Thoracic aorta (tissue), 2 donors: Measurements from ENCODE around the gene DTNB. TPM values are rescaled to one million over a fixed set of nuclear protein-coding genes. Genes with fewer than 3 reads are reported as not detected.

Source experiments
- ATAC-seq: fragments of 150-250 bp; one replicate; pipeline ENCODE4 v1.8.0; 2017; ENCODE audit warnings: low read depth; ENCODE audit not compliant: insufficient number of reproducible peaks, low FRiP score
- DNase-seq: peaks from one replicate; pipeline ENCODE4 v3.0.0-alpha.2; 2020; ENCODE audit warnings: low spot score
- H3K27ac ChIP-seq, 2 donors: fragments of 200-600 bp; sonication (generic); 1 replicate in 1 of 2; 2 replicates in 1 of 2; pipeline ENCODE4 v1.5.1; 2016; ENCODE audit warnings: mild to moderate bottlenecking in 2 of 2, moderate library complexity in 2 of 2
- H3K27me3 ChIP-seq: fragments of 200-600 bp; sonication (generic); replicated peaks from 2 replicates; pipeline ENCODE4 v1.6.0; 2016; ENCODE audit warnings: mild to moderate bottlenecking; ENCODE audit not compliant: insufficient read depth
- H3K36me3 ChIP-seq: fragments of 200-600 bp; sonication (generic); one replicate; pipeline ENCODE4 v1.5.1; 2016
- H3K4me1 ChIP-seq, 2 donors: fragments of 200-600 bp; sonication (generic); 1 replicate in 1 of 2; 2 replicates in 1 of 2; pipeline versions ENCODE4 v1.5.1 to v1.6.0; 2016; ENCODE audit warnings: low read depth in 2 of 2, mild to moderate bottlenecking in 1 of 2; ENCODE audit not compliant: control insufficient read depth in 1 of 2
- H3K4me3 ChIP-seq: fragments of 200-600 bp; sonication (generic); 2 replicates; pipeline ENCODE4 v1.5.1; 2016; ENCODE audit warnings: mild to moderate bottlenecking
- H3K9me3 ChIP-seq: fragments of 200-600 bp; sonication (generic); 2 replicates; pipeline ENCODE4 v1.5.1; 2016
- total RNA-seq, 2 donors: library from RNA; depleted of rRNA; stranded (reverse); fragments of >200 nt; gene quantifications; one replicate each; pipeline versions ENCODE4 v1.1.0 to v1.2.3, GENCODE V29; 2016
- TF ChIP-seq, protein P1 (sequence below): fragments of 200-600 bp; sonication (generic); IDR thresholded peaks from one replicate; pipeline ENCODE4 v1.5.1; 2019; ENCODE audit warnings: antibody characterized with exemption

The DTNB gene
- total RNA-seq, 2 donors from 2014 or later: 16.3 to 76.2 TPM

- TF ChIP-seq, protein P1, sequence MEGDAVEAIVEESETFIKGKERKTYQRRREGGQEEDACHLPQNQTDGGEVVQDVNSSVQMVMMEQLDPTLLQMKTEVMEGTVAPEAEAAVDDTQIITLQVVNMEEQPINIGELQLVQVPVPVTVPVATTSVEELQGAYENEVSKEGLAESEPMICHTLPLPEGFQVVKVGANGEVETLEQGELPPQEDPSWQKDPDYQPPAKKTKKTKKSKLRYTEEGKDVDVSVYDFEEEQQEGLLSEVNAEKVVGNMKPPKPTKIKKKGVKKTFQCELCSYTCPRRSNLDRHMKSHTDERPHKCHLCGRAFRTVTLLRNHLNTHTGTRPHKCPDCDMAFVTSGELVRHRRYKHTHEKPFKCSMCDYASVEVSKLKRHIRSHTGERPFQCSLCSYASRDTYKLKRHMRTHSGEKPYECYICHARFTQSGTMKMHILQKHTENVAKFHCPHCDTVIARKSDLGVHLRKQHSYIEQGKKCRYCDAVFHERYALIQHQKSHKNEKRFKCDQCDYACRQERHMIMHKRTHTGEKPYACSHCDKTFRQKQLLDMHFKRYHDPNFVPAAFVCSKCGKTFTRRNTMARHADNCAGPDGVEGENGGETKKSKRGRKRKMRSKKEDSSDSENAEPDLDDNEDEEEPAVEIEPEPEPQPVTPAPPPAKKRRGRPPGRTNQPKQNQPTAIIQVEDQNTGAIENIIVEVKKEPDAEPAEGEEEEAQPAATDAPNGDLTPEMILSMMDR: no peak
- H3K4me1 ChIP-seq: no peaks in the 10 kb centered on the region
- DNase-seq (no peak), ATAC-seq (no peak)
- H3K4me3 ChIP-seq: no peak overlapping the region
- H3K27ac ChIP-seq: no peak overlapping the region
- H3K36me3 ChIP-seq: no peaks in the 10 kb centered on the region
- no peaks in the 10 kb centered on the region for H3K9me3 ChIP-seq
- no peaks in the 10 kb centered on the region for H3K27me3 ChIP-seq
Observed at GRCh38 chr2:25483607-25484266, 189.6 kb downstream of the DTNB start.

- Histone ChIP-seq H3K27ac (no peak overlapping the region), H3K9me3 (no peaks in the 10 kb centered on the region), H3K4me3 (no peak overlapping the region), H3K4me1 (no peaks in the 10 kb centered on the region), H3K27me3 (no peaks in the 10 kb centered on the region), H3K36me3 (no peaks in the 10 kb centered on the region)
- TF ChIP-seq, protein P1: no peak
- no peak for DNase-seq
- ATAC-seq: no peak
Observed at GRCh38 chr2:25482341-25482740, 191.0 kb downstream of the DTNB start.

DNA sequence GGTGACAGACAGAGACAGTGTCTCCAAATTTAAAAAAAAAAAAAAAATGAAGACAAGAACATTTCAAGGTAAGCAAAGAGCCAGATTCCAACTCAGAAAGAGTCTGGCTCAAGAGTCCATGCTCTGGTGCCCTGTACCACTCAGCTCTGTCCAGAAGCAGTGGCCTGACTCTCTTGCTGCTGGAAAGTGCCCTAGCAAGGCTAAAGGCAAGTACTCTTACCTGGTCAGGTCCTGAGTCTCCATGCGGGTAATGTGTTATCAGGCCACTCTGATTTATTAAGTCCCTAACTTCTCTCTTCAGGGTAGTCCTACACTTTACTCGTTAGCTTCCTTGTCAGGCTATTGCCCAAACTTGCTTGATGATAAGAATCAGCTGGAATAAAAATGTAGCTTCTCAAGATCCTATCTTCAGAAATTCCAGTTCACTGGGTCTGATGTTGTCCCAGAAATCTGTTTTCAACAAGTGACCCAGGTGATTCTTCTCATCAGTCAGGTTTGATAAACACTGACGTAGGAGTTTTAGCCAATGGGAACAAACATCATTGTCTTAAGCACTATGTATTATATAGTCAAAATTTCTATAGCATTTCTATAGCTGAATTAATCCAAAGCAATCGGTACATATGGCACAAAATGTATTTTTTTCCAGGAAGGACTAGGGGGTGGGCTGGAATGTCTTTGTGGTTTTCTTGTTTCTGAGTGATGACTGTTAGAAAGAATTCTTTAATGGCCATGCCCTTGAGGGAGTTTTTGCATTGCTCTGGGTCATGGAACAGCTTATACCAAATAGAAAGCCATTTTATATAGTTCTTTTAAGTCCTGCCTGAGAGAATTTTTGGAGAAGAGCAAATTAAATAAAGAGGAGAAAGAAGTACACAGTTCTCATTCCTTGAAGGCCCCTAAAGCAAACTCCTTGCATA lies 191.7 kb downstream of the DTNB start:
- Histone ChIP-seq H3K27me3 (no peaks in the 10 kb centered on the region), H3K27ac (no peak overlapping the region), H3K4me1 (no peaks in the 10 kb centered on the region), H3K36me3 (no peaks in the 10 kb centered on the region), H3K9me3 (no peaks in the 10 kb centered on the region), H3K4me3 (no peak overlapping the region)
- ATAC-seq: no peak
- TF ChIP-seq, protein P1: no peak
- DNase-seq: no peak

DNA sequence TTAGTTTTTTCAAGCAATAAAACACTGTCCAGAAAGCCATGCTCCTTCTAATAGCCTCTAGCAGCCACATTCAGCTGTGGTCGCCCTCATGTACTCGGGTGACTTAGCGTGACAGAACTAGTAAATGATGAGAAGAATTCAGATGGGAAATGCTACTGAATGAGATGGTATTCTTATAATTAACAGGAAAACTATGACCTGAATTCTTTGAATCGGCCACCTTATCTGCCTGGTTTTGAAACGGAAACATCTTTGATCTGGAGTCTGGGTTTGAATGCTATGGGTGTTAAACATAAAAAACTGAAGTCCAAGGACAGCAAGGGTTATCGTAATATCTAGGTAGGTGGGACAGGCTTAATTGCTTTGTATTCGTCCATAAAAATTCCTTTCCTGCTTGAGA lies 192.8 kb downstream of the DTNB start:
- Histone ChIP-seq H3K4me1 (no peaks in the 10 kb centered on the region), H3K36me3 (no peaks in the 10 kb centered on the region), H3K9me3 (no peaks in the 10 kb centered on the region), H3K4me3 (no peak overlapping the region), H3K27me3 (no peaks in the 10 kb centered on the region), H3K27ac (no peak overlapping the region)
- TF ChIP-seq, protein P1: no peak
- ATAC-seq: no peak
- no peak for DNase-seq

DNA sequence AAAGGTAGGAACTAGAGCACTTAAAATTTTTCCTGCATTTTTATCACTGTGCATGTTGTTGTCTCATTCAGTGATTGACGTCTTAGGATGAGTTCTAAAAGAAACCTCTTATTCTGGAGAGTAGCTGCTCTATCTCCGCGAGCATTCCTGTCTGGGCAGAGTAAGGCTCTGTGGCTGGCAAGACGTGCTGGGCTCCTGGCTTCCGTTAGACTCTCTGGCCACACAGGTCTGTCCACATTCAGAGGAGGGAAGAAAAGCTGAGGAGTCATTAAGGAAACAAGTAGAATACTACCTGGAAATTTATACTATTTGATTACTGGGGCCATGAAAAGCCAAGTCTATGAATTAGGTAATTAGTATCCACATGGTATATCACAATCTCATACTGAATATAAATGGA lies 193.6 kb downstream of the DTNB start:
- Histone ChIP-seq H3K36me3 (no peaks in the 10 kb centered on the region), H3K4me3 (no peak overlapping the region), H3K4me1 (no peaks in the 10 kb centered on the region), H3K27me3 (no peaks in the 10 kb centered on the region), H3K27ac (no peak overlapping the region), H3K9me3 (no peaks in the 10 kb centered on the region)
- DNase-seq (no peak), ATAC-seq (no peak)
- TF ChIP-seq, protein P1: no peak
